Astrocyte of the spinal cord (primary cell): ENCODE measurements around the gene CKM.
A peak's percentile ranks its signal among the peaks of the same experiment; 100 is the strongest.
"Not testable (repeated sequence)": the region's sequence is repeated elsewhere in the genome, so short reads cannot be mapped to it uniquely, and the experiment has no call there.

ENCODE experiments used
- DNase-seq: peaks from one replicate; pipeline ENCODE4 v3.0.0; 2011; ENCODE audit warnings: low read depth, low spot score
- H3K4me3 ChIP-seq: 2 replicates; pipeline ENCODE4 v1.5.1; 2011; ENCODE audit warnings: low read depth, mild to moderate bottlenecking, low read length, moderate library complexity
- CTCF ChIP-seq: IDR thresholded peaks from 2 replicates; pipeline ENCODE4 v1.5.1; 2012; ENCODE audit warnings: low read depth, mild to moderate bottlenecking, low read length, inconsistent platforms
- in situ Hi-C: cut with HindIII; loops from 2 replicates; pipeline ENCODE4 v1.10.0; 2017; ENCODE audit warnings: low sequenced_read_pairs

The CKM gene

GRCh38 chr19:45336696-45337251, 14.1 kb upstream of the CKM start:
- DNase-seq: no peak
- H3K4me3 ChIP-seq: no peak overlapping the region
- TF ChIP-seq CTCF: no peak
- in situ Hi-C loops: no loop called here

- DNase-seq, H3K4me3 ChIP-seq, in situ Hi-C loops: not testable (repeated sequence)
These were observed 12.2 kb upstream of the CKM start for GRCh38 chr19:45334881-45335280.

GRCh38 chr19:45333609-45334303, 11.1 kb upstream of the CKM start:
- DNase-seq: no peak
- in situ Hi-C loops: no loop called here
- H3K4me3 ChIP-seq: no peak overlapping the region
- no peak for TF ChIP-seq CTCF

- H3K4me3 ChIP-seq: no peak overlapping the region
- in situ Hi-C loops: no loop called here
- no peak for DNase-seq
- TF ChIP-seq CTCF: no peak
These were observed 8.7 kb upstream of the CKM start for GRCh38 chr19:45331411-45331810.

GRCh38 chr19:45327404-45328143, 4.9 kb upstream of the CKM start:
- DNase-seq: no peak
- no peak overlapping the region for H3K4me3 ChIP-seq
- in situ Hi-C loops: no loop called here
- no peak for TF ChIP-seq CTCF

- no peak for TF ChIP-seq CTCF
- H3K4me3 ChIP-seq: no peak overlapping the region
- in situ Hi-C loops: no loop called here
- no peak for DNase-seq
These were observed 1.8 kb upstream of the CKM start for GRCh38 chr19:45324349-45324907.

- DNase-seq: no peak
- peak overlapping the region; percentile 20 for H3K4me3 ChIP-seq
- no peak for TF ChIP-seq CTCF
- in situ Hi-C loops: no loop called here
These were observed 1.0 kb upstream of the CKM start for GRCh38 chr19:45323671-45324081.
